GM19455 (cell line): ENCODE results near the gene RALGPS1.
"Not testable (repeated sequence)": the region's sequence is repeated elsewhere in the genome, so short reads cannot be mapped to it uniquely, and the experiment has no call there.

Experiments used
- ATAC-seq: cut with Tn5 transposase; IDR thresholded peaks from one replicate; pipeline ENCODE4 v1.9.1; 2021; ENCODE audit not compliant: unreplicated experiment

Gene RALGPS1

GRCh38 chr9:127171348-127171747 lies 256.8 kb downstream of the RALGPS1 start:
- not testable (repeated sequence) for ATAC-seq

GRCh38 chr9:127172066-127172707 lies 257.6 kb downstream of the RALGPS1 start:
- no peak for ATAC-seq

DNA sequence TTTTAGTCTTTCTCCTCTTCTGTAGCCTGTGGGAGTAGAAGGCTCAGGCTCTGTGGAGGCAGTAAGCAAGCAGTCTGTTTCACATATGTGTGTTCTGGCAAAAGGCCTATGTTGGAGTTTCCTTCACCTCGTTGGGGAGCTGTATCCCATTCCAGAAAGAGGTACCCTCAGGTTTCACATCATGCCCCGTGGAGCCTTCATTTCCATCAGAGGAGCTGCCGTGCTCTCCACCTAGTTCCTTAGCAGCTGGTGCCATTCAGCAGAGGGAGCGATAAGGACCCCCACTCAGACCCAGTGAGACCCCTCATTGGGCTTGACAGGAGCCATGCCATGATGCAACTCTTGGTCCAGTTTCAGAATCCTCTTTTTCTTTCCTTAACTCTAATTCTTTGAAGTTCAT lies 258.5 kb downstream of the RALGPS1 start:
- ATAC-seq, result no peak

DNA sequence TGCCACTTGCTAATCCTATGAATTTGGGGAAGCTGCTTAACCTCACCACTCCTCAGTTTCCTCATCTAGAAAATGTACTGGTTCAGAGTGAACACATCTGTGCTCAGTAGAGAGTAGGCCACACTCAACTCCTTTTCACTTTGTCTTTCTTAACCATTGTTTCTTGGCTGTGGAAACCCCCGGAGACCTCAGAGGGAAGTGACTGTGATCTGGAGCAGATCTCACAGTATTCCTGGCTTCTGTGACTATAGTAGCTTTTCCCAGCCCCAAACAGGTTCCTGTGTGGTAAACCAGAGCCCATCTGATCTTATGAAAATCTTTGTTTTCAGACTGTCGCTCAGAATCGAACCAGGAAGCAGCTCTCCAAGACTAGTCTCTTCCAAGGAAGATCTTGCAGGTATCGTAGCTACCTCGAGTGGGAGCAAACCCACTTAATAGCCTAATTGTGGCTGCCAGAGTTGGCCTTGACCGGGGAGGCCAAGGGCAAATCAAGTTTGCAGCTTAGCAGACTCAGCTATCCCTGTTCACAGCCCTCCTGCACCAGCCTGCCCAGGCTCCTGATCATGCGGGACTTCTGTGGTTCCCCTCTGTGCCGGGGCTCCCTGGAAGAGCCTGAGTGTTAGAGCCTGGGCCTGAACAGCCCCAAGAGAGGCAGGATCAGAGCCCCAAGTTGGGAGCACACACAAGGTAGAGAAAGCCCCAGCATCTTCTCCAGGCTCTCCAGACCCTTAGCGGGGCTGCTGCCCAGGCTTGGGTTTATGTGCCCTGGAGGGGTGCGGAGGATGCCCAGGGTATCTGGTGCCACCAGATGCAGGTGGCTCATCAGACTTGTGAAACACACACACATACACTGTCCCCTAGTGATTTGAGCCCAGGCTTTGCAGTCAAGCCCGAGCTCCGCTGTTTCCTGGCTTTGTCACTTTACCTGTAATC lies 260.1 kb downstream of the RALGPS1 start:
- ATAC-seq, result no peak

- no peak for ATAC-seq
Observed at GRCh38 chr9:127175319-127175715, 260.7 kb downstream of the RALGPS1 start.

GRCh38 chr9:127175764-127176163 lies 261.2 kb downstream of the RALGPS1 start:
- ATAC-seq, result no peak

GRCh38 chr9:127176631-127177030 lies 262.0 kb downstream of the RALGPS1 start:
- no peak for ATAC-seq

- no peak for ATAC-seq
Observed at GRCh38 chr9:127177231-127177630, 262.6 kb downstream of the RALGPS1 start.

DNA sequence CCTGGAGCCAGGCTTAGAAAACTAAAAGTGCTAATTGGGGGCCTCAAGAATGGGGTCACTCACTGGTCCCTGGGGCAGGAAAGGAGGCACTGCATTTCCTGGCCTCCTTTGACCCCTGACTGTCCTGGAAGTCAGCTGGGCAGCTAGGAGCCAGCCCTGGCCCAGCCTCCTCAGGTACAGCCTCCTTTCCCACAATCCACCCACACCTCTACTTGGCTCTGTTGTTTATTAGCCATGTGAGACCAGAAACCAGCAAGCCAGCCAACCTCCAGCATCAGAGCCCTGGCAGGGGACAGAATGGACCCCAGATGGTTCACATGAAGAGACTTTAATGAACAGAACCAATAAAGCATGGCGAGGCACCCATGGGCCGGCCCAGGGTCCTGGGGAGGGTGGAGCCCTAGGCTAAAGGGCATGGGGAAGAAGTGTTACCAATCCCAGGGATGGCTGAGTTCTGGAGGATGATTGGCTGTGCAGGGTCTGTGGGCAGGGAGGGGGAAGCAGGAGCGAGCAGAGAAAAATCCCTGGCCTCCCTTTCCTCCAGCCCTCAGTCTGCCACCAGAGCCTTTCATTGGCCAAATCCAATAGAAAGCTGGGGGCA lies 263.2 kb downstream of the RALGPS1 start:
- ATAC-seq, result no peak

DNA sequence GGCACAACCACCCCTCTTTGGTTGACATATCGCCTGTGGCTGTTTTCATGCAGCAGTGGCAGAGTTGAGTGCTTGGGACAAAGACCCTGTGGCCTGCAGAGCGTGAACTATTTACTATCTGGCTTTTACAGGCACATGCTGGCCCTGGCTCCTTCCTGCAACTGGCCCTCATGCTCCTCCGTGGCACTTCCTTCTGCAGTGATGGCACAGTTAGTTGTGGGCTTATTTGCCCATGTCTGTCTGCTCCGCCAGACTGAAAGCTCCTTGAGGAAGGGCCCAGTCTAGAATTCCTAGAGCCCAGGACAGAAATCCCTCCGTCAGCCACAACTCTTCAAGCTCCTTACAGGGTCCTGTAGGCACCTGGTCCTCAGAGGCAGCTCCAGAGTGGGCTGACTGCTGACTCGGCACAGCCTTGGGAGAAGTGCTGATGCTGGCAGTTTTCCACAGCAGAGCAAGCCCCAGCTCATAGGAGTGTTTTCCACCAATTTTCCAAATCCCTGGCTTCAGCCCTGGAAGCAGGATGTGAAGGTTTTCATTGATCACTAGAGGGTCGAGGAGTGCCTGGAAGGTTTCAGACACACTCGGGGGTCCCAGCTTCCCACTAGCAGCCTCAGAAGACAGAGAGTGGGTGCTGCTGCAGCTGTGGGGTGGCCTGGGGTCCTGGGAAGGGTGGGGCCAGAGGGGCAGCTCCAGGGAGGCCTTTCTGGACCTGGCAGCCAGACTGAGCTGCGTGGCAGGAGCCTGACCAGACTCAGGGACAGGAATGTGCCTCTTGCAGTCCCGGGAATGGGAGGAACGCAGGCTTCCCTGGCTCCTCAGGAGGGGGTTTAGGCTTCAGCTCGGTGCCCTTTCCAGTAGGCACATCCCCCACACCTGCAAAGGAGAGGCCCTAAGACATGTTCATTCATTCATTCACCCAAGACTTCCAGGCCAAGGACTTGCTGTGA lies 264.4 kb downstream of the RALGPS1 start:
- ATAC-seq, result no peak

DNA sequence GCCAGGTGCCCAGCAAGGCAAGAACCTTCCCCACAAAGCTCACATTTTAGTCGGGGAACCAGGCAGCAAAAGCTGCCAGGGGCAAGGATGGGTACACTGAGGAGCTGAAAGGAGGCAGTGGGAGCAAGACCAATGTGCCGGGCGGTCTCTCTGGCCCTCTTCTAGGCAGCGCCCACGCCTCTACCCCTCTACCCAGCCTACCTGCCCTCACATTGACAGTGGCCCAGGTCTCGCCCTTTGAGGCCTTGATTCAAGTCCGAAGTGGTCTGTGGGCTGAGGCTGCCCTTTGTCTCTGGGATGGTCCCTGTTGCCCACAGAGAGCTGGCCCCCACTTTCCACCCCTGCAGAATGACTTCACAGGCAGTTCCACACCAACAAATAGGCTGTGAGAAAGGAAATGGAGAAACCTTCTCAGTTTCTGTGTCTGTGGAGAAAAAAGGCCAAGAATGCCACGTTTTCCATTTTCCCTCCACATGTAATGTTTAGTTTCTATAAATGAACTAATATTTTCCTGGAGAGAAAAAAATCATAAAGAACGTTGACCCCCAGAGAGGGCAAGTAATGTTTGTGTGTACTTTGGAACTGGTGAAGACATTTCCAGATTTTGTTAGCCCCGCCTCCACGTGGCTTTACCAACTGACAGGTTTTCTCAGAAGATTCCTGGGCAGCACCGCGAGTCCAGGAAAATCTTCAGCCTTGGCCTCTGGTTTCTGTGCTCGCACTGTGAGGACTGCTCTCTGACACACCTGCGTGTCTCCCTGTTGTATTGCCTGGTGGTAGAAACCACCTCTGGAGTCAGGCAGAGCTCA lies 265.3 kb downstream of the RALGPS1 start:
- no peak for ATAC-seq

DNA sequence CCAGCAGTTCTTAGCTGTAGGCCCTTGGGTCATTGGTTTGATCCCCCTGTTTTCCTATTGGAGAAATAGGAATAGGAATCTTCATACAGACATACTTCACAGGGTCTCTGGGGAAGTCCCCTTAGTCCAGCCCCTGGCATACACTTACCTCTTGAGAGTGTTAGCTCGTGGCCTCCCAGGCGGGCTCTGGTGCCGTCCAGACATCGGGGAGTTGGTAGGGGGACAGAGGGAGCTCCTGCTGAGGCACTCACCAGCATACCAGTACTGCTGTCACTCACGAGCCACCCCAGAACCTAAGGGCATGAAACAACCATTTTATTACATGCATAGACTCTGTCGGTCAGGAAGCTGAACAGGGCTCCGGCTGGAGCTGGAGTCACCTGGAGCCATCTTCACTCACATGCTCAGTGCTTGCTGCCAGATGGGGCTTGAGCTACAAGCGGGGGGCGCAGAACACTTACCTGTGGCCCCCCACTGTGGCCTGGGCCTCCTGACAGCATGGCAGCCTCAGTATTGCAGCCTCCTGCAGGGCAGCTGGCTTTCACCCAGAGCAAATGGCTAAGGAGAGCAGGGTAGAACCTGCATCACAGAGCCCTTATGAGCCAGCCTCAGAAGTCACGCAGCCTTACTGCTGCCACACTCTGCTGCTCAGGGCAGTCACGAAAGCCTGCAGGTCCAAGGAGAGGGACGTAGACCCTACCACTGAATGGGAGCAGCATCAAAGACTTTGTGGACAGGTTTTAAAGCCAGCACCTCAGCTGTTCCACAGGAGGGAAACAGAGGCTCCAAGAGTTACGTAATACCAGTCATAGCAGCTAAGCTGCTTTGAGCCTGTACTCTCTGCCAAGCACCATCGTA lies 266.1 kb downstream of the RALGPS1 start:
- no peak for ATAC-seq

DNA sequence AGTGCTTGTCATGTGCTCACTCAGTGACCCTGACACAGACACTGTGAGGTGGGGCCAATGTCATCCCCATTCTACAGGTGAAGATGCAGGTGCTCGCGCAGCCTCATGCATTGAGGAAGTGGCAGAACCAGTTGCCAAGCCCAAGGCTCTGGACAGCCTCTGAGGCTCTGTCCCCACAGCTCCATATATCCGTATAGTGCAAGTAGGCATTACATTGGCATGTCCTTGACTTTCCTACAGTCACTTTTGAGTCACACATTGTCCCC lies 266.7 kb downstream of the RALGPS1 start:
- ATAC-seq, result no peak

- no peak for ATAC-seq
Observed at GRCh38 chr9:127181595-127182190, 267.1 kb downstream of the RALGPS1 start.

DNA sequence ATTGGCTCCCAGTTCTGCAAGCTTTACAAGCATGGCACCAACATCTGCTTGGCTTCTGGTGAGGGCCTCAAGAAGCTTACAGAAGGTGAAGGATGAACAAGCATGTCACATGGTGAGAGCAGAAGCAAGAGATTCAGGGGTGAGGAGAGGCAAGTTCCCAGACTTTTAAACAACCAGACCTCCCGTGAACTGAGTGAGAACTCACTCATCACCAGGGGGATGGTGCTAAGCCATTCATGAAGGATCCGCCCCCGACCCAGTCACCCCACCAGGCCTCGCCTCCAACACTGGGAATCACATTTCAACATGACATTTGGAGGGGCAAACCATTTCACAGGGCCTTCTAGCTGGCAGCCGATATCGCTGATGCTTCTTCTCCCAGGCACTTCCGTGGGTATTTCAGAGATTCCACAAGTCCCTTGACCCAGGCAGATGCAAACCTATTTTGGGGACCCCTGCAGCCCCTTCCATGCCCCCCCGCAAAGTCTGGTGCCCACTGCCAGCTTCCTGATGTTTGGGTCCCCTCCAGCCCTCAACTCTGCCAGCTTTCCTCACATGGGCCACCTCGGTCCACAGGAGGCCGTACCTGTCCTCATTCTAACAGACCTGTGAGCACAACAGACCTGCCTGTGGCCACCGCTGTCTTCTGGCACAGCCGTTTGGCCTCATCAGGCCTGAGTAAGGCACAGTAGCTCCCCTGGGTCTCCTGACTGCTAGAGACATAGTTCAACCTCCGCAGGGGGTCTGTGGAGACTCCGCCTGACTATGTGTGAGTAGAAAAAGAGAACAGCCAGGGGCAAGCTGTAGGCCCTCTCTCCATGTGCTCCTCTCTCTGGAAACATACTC lies 268.5 kb downstream of the RALGPS1 start:
- no peak for ATAC-seq

GRCh38 chr9:127183814-127184582 lies 269.4 kb downstream of the RALGPS1 start:
- no peak for ATAC-seq

DNA sequence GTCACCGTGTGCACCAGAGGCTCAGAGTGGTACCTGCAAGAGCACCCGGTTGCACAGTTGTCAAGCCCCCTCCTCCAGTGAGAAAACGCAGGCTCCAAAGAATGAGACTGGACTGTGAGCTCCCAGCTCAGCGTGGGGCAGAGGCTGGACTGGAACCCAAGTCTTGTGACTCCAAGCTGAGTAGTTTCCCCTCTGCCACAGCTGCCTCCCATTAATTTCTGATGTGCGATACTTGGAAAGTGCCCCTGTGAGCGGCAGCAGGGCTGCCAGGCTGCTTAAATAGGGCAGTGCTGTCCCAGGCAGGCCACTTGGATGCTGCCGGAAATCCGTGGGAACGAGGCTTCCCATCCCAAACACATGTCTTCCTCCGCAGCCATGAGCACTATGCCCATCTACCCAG lies 270.1 kb downstream of the RALGPS1 start:
- ATAC-seq, result no peak
